ENCODE data around the gene CTNNA3.

GRCh38 chr10:67156239-67156638, 539.8 kb downstream of the CTNNA3 start:
- TF ChIP-seq CTCF (IDR thresholded peaks at IDR 0.05; ENCODE audit: low read depth, low read length, missing input control) (no peak), GABPA (IDR thresholded peaks at IDR 0.05 in 1 of 2, conservative IDR thresholded peaks at IDR 0.05 in 1 of 2) (no peak), REST (IDR thresholded peaks at IDR 0.05) (no peak)
